Ovary (tissue), 3 donors: ENCODE data around the gene MADD.

Experiments
- EP300 ChIP-seq: sonication (generic); formaldehyde crosslinking; IDR thresholded peaks from one replicate; pipeline ENCODE4 v1.6.1; 2017; ENCODE audit warnings: antibody characterized with exemption
- POLR2A ChIP-seq: fragments of 450-650 bp; IDR thresholded peaks from one replicate; pipeline ENCODE4 v1.6.1; 2017; ENCODE audit warnings: antibody characterized with exemption, mild to moderate bottlenecking, moderate library complexity
- TF ChIP-seq, protein P1 (sequence below), 3 donors: fragments of 450-650 bp in 2 of 3; fragments of 200-600 bp in 1 of 3; IDR thresholded peaks; one replicate each; pipeline versions ENCODE4 v1.5.1 to v1.8.0; 2016 to 2022; ENCODE audit warnings: antibody characterized with exemption in 3 of 3, mild to moderate bottlenecking in 1 of 3
- donor health status: DM: no; HTN: no; CAD: no.

DNA sequence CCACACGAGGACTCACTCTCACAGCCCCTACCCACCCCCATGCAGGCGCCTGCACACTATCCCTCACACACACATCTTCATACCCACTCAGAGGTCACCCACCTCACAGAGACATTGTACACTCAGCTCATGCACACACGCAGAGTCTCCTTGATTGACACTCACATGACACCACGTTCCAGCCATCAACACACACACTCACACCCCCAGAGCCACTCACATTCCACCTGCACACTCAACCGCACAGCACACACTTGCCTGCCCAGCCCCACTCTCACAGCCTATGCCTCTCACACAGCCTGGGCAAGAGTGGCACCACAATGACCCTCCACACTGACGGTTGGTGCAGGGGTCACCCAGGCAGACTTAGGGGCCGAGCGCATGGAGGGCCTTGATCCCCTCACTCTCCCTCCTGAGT, 106.2 kb downstream of the MADD start:
- TF ChIP-seq POLR2A (no peak), EP300 (no peak)
- TF ChIP-seq, protein P1, sequence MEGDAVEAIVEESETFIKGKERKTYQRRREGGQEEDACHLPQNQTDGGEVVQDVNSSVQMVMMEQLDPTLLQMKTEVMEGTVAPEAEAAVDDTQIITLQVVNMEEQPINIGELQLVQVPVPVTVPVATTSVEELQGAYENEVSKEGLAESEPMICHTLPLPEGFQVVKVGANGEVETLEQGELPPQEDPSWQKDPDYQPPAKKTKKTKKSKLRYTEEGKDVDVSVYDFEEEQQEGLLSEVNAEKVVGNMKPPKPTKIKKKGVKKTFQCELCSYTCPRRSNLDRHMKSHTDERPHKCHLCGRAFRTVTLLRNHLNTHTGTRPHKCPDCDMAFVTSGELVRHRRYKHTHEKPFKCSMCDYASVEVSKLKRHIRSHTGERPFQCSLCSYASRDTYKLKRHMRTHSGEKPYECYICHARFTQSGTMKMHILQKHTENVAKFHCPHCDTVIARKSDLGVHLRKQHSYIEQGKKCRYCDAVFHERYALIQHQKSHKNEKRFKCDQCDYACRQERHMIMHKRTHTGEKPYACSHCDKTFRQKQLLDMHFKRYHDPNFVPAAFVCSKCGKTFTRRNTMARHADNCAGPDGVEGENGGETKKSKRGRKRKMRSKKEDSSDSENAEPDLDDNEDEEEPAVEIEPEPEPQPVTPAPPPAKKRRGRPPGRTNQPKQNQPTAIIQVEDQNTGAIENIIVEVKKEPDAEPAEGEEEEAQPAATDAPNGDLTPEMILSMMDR (IDR thresholded peaks at IDR 0.05): no peak
